HTR-8/SVneo (cell line): ENCODE data around the gene IFITM10.

Source experiments
- DNase-seq: peaks from one replicate; pipeline ENCODE4 v3.0.0; 2011; ENCODE audit warnings: low spot score, mixed read lengths; ENCODE audit not compliant: insufficient read length
- FAIRE-seq: peaks from 2 replicates; lab custom pipeline; 2011; peaks lifted over from hg19 to GRCh38; lab: Jason Lieb, UNC

The IFITM10 gene

DNA sequence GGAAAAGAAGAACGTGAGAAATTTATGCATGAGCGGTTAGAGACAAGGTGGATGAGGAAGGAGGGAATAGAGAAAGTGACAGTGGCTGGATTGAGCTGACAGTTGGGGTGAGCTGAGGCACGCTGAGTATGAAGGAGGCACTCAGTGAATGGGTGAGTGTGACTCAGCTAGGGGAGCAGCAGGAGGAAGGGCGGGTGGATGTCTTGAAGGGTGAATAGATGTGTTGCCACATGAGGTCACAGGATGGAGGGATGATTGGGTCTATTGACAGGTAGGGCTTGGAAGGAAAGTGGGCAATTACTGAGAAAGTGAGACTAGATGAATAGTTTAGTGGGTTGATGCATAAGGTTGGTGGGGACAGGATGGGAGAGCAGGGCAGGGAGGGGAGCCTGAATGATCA lies 8.0 kb downstream of the IFITM10 start:
- FAIRE-seq (no peak), DNase-seq (no peak)

DNA sequence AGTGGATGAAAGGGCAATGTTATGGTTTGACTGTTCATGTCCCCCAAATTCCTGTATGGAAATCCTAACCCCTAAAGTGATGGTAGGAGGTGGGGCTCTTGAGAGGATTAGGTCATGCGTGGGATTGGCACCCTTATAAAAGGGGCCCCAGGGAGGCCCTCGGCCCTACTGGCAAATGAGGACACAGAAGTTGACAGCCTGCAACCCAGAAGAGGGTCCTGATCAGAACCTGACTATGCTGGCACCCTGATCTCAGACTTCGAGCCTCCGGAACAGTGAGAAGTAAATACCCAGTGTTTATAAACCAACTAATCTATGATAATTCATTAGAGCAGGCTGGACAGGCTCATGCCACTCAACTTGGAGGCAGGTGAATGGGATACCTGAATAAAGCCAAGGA lies 8.7 kb downstream of the IFITM10 start:
- no peak for DNase-seq
- no peak for FAIRE-seq

DNA sequence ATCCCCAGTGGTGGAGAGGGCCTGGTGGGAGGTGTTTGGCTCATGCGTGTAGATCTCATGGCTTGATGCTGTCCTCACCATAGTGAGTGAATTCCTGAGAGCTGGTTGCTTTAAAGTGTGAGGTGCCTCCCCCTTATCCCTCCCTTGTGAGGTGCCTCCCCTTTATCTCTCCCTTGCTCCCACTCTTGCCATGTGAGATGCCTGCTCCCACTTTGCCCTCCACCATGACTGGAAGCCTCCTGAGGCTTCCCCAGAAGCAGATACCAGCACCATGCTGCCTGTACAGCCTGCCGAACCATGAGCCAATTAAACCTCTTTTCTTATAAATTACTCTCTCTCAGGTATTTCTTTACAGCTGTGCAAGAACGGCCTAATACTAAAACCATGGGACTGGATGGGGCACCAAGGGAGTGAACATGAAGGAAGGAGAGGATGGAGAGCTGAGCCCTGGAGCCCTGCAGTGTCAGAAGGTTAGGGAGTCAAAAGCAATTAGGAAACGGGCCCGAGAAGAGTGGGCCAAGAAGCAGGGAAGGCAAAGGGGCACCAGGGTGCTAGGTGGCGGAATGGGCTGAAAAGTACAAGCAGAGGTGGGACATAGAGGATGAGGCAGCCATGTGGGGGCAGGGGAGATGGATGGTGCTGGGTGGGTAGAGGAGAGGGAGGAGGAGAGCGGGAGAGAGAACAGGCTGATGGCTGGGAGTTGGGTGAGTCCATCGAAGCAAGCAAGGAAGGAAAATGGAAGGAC lies 9.4 kb downstream of the IFITM10 start:
- FAIRE-seq (no peak), DNase-seq (no peak)

DNA sequence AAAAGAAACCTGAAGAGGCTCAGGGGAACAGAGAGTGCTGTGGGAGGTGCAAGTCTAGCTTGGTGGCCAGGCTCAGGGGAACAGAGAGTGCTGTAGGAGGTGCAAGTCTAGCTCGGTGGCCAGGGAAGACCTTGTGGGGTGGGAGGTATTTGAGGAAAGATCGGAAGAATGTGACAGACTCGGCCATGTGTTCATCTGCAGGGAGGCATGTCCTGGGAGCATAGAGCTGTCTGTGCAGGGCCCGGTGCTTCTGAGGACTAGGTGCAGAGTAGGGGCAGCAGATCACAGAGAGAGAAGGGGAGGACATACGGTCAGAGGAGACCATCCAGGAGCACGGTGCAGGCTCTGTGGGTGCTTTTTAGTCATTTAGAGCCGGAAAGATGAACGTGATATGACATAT lies 10.8 kb downstream of the IFITM10 start:
- no peak for FAIRE-seq
- no peak for DNase-seq

DNA sequence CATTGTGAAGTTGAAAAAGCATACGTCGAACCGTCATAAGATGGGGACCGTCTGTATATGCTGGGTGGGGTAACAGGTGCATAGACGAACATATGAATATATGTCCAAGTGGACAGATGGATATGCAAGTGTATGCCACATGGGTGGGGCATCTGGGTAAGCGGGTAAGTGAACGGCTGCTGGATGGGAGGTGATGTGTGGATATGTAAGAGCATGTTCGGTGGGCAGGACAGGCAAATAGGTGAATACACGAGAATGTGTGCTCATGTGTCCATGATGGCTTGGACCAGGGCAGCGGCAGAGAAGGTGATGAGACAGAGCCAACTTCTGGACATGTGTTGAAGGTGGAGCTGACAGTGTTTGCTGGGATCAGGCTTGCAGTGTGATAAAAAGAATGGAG lies 12.0 kb downstream of the IFITM10 start:
- no peak for FAIRE-seq
- no peak for DNase-seq

DNA sequence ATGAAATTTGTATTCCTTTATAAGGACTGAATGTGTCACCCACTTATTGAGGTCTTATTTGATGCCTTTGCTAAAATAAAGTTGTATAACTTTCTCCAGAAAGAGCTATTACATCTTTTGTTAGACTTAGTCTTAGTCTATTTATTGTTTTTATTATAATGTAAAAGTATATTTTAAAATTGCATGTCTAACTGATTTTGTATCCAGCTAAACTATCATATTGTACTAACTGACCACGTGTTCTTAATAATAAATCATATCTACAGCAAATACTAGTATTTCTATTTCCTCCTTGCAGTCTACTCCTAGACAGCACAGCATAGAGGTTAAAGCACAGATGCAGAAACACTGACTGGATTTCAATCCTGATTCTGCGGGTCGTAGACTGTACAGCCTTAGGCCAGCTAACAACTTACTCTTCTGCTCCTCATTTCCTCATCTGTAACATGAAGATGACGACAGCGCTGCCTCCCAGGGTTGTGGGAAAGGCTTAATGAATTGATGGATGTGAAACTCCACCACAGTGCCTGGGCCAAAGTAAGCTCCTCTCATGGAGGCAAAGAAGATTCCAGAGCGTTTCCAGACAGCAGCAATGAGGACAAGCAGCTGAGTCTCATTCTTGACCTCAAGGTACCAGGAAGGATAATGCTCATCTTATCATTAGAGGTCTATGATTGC lies 13.2 kb downstream of the IFITM10 start:
- DNase-seq (no peak), FAIRE-seq (no peak)

DNA sequence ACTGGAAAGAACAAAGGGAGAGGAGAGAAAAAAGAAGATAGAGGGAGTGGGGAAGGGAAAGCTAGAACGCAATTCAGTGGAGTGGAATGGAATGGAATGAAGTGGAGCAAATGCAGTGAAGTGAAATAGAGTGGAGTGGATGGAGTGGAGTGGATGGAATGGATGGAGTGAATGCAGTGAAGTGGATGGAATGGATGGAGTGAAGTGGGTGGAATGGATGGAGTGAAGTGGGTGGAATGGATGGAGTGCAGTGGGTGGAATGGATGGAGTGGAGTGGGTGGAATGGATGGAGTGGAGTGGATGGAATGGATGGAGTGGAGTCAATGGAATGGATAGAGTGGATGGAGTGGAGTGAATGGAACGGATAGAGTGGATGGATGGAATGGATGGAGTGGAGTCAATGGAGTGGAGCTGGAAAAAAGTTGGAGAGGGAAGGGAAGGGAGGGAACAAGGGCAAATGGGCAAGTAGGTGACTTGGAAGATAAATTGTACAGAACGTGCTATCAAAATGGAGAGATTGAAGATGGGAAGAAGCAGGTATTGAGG lies 13.9 kb downstream of the IFITM10 start:
- DNase-seq: no peak

DNA sequence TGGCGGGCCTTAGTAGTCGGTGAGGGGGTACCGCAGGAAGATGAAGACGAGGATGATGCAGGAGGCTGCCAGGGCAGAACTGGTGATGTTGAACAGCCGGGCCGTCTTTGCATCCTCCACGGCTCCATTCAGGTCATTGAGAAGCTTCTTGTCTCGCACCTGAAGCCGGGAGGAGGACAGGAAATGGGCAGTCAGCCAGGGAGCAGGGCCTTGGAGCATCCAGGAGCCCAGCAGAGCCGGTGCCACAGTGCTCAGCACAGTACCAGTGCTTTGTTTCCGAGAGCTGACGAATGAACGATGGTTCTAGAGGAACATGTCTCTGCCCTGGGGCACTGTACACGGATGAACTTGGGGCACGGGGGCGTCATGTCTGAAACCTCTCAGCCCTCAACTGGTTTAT lies 15.1 kb downstream of the IFITM10 start:
- FAIRE-seq: no peak

More for the DNA sequence above, 13.9 kb downstream of the IFITM10 start:
- FAIRE-seq: no peak

DNA sequence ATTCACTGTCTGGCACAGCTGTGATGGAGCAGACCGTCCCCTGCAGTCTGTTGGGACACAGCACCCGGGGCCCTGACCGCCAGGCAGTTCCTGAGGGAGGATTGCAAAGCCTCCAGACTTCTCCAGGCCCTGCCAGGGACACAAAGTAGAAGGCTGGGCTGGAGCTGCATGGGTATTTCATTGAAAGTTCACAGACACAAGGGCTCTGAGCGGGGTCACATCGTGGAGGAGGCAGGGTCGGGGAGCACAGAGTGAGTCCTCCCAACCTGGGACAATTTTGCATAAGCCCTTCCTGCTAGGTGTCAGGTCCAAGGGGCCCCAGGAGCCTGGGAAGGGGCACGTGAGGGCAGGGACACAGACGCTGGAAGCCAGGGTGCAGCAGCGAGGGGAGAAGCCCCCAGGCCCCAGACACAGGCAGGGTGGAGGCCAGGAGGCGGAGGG lies 15.7 kb downstream of the IFITM10 start:
- DNase-seq (no peak), FAIRE-seq (no peak)

More for the DNA sequence above, 15.1 kb downstream of the IFITM10 start:
- DNase-seq: no peak

DNA sequence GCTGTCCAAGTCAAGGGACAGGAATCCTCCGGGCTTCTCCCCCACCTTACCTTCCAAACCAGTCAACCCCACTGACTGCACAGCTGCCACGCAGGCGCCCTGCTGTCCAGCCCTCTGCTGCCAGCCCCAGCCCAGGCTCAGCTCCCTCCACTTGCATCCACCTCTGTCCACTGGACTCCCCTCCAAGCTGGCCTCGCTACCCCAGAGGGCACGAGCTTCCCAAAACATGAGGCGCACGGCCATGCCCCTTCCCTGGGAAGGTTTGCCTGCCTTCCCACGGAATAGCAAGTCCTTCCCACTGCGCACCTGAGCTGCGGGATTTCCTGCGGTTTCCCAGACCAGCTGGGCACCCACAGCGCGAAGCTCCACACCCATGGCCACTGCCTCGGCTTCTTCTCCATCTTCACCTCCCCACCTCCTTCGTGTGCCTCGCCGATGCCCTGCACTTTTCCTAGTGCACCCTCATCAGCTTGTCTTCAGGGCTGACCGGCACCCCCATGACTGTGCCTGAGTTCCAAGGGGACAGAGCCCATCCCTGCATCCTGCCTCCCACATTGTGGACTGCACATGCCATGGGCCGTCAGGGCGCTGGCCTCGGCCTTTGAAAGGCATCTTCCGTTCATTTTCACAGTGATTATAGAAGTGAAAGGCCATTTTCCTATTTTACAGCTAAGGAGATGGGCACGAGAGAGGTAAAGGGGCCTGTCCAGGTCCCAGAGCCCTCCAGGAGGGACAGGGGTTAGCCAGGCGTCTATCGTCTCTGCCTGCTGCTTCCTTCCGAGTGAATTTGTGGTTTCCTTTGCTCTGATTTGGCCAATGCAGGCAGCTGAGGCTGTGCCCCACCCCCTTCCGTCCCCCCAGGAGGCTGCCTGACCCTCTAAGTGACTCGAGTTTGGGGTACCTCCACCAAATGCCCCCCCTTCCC lies 16.4 kb downstream of the IFITM10 start:
- FAIRE-seq (no peak), DNase-seq (no peak)

DNA sequence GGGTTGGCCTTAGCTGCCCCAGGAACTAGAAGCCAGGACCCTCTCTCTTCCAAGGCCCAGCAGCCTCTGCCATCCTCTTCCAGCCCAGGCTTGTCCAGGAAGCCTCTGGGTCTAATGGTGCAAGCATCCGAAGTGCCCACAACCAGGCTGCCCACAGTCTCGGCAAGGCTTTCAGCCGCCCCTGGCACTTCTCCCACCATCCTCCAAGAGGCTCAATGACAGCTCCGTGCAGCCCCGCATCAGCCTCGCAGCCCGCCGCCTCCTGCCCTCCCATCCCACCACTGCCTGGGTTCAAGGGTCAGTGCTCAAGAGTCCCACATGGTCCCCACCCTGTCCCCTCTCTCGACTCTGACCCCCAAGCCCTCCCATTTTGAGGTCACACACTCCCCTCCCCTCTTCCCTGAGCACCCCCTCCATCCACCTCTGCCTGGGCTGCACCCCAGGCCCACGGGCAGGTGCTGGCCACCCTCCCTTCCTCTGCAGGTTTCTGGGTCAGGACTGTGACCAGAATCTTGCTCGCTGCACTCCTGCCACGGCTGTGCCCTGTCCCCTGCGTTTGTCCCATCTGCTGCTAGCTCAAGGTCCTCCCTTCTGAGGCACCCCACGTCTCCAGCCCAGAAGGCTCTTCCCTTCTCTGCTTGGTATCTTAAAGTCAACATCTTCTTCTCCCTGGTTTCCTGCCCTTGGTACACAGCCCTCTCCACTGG lies 17.2 kb downstream of the IFITM10 start:
- FAIRE-seq: no peak
- no peak for DNase-seq

DNA sequence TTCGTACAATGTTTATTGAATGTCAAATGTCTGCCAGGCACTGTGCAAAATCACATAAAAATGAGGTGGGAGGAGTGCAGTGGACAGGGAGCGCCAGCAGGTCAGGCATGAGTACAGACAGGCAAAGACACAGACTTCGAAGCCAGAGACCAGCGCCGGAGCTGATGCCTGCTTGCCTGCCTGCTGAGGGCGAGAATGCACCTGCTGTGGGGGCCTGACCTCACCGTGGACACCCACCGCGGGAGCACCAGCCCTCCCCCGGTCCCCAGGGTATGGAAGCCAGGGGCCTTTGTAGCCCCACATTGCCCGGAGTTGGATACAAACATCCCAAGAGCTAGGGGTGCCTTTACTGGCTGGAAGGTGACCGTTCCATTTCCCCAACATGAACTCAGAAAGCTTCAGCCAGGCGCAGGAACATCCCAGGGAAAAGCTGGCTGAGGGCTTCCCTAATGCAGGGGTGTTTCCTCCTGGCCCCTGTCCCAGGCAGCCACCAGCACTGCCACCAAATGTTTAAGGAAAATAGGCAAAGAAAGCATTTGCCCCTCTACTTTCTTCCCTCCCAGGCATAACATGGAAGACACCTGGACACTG lies 17.9 kb downstream of the IFITM10 start:
- no peak for DNase-seq
- no peak for FAIRE-seq

DNA sequence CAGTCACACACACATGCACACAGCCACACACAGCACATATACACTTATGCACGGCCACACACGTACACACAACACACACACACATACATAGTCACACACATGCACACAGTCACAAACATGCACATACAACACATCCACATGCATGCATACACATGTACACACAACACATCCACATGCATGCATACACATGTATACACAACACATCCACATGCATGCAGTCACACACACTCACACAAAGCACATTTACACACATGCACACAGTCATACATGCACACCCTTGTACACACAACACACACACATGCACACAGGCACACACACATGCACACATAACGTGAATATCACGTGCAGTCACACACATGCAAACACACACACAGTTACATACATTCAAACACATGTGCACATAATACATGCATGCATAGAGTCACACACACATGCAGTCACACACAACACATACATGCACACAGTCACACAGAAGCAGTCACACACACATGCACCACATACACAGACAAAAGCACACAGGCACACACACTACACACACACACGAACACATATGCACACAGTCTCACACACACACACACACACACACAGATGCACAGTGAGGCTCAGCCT lies 18.8 kb downstream of the IFITM10 start:
- DNase-seq (no peak), FAIRE-seq (no peak)

DNA sequence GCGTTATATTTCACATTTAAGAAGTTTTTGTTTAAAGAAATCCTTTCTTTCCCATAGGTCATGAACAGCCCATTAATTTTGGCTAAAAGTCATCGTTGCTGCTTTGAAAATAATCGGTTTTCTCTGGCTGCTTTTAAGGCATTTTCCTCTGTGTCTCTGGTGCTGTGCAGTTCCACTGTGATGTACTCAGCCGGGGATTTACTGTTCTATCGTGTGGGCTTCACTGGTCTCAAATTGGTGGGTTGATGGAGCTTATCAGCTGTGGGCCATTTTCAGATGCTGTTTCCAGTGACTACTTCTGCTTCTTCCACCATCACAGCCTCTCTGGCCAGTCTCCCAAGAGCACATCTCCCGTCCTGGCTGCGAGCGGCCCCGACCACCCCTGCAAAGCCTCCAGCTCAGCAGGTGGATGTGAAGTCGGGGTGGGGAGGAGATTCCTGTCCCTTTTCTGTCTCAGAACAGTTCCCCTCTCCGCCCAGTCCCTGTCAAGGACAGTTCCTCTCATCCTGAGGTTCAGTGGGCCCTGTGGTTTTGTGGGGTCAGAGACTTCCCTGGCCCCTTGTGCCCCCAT lies 20.3 kb downstream of the IFITM10 start:
- FAIRE-seq (no peak), DNase-seq (no peak)

DNA sequence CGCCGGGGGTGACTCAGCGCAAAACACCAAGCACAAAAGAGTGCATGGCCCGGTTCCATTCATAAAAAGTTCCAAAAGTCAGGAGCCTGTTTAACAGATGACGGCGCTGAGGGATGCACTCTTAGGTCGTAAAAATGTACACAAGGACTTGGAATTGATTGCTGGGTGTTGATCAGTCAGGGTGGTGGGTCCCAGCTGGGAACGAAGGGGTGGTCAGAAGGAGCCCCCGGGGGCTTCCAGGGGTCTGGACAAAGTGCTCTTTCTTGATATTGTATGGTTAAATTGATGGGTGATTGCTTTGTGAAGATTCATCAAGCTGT lies 20.7 kb downstream of the IFITM10 start:
- no peak for FAIRE-seq
- no peak for DNase-seq

DNA sequence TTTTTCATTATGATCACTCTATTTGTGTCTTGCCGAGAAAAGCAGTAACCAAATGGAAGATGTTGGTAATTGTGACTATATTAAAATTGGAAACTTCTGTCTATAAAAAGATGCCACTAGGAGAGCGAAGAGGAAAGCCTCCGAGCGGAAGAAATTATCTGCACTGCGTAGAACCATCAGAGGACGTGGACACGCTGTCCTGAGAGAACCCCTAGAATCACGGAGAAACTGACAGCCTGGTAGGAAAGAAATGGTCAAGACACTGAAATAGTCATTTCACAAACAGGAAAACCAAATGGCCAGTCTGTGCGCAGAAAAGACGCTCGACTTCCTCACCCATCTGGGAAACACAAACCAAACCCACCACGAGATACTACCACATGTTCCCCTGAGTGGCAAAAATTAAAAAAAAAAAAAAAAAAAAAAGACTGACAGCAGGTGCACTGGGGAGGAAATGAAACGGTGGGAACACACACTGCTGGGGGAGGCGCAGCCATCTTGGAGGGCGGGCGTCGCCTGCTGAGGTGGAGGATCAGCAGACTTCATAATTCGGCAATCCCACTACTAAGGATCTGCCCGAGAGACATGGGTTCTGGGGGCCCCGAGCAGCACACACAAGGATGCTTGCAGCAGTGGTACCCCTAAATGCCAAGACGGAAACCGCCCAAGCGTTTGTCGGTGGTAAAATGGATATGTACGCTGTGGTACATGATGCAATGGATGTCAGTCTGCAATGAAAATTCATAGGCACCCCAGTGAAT lies 21.3 kb downstream of the IFITM10 start:
- no peak for FAIRE-seq

DNA sequence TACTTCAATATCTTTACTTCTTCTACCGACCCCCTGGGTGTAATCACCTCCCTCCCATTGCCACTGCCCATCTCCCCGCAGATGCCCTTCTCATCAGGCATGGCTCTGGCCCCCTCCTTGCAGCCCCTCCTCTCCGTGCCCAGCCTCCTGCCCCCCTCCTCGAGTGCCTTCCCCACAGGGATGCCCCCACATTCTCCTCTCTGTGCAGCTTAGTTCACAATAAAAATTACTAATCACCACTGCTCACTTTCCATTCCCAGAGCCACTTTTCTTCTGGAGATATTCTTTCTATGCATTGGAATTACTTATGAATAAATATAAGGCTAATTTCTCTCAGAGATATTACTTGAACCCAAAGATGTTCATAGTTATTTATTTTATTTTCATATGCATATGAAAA lies 22.1 kb downstream of the IFITM10 start:
- DNase-seq: no peak
- no peak for FAIRE-seq

More for the DNA sequence above, 21.3 kb downstream of the IFITM10 start:
- no peak for DNase-seq

DNA sequence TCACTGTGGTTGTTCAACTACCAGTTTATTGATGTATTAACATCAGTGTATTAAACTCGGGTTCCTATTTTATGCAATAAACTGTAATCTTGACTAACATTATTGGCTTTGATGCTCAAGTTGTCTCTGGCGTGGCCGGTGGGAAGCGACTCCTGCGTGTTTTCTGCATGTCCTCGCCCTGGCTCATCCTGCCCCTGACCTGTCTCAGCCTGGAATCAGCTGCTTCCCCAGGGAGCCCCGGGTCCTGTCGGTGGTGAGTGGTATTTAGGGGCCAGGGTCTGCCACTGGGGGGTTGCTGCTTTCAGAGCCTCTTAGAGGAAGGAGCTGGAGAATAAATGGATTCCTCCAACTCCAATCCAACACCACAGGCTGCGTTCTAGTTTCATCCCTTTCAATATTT lies 22.5 kb downstream of the IFITM10 start:
- FAIRE-seq (no peak), DNase-seq (no peak)
